ENCODE data around the gene HSD11B1L.
"Not testable (repeated sequence)": the region's sequence is repeated elsewhere in the genome, so short reads cannot be mapped to it uniquely, and the experiment has no call there.

- TF ChIP-seq CTCF (conservative IDR thresholded peaks at IDR 0.05 in 1 of 2, IDR thresholded peaks at IDR 0.05 in 1 of 2; ENCODE audit: extremely low read depth in 1 of 2, insufficient read depth in 1 of 2, low read depth in 1 of 2, low read length in 2 of 2); EZH2 (IDR thresholded peaks at IDR 0.05; ENCODE audit: borderline replicate concordance, low read length): not testable (repeated sequence)
These were observed 21.2 kb downstream of the HSD11B1L start for GRCh38 chr19:5702053-5702410.
